Measurements from ENCODE around the gene ATP2B1. TPM values are rescaled to one million over a fixed set of nuclear protein-coding genes. Genes with fewer than 3 reads are reported as not detected.

Gene ATP2B1
- total and polyA plus RNA-seq, 2 donors (not counting 3 experiments of a cell fraction or from before 2014, with no cell fraction given), result 6.4 to 28.0 TPM

GRCh38 chr12:89673603-89674002 is 35.0 kb downstream of the ATP2B1 start:
- no peak overlapping the region for H3K4me2 ChIP-seq (ENCODE audit: insufficient read depth, low read length)
- H3K27ac ChIP-seq (ENCODE audit: insufficient read depth, low read depth, low read length), result no peak overlapping the region
- H3K9me3 ChIP-seq (replicated peaks; ENCODE audit: control insufficient read depth, insufficient read depth, low read length), result no peaks in the 10 kb centered on the region
- FAIRE-seq (no peak), DNase-seq (ENCODE audit: low read depth, low spot score) (no peak)
- peaks cover 3% of the 10 kb centered on the region for H3K79me2 ChIP-seq (ENCODE audit: control insufficient read depth, insufficient read depth, low read length)
- no peak overlapping the region for H3K4me3 ChIP-seq (replicated peaks in 1 of 3; ENCODE audit: insufficient read depth in 1 of 3, low read depth in 1 of 3, low read length in 3 of 3)
- no peak overlapping the region for H3K9ac ChIP-seq (replicated peaks; ENCODE audit: extremely low read depth, insufficient read depth, low read length)
- ChIA-PET CTCF (interaction anchor here (0.9 kb wide), 1 partner anchor 8 kb away, joined by 3 read pairs; no protein-coding TSS in a partner anchor), POLR2A (no interaction called here)
- no peaks in the 10 kb centered on the region for H3K9me1 ChIP-seq (replicated peaks; ENCODE audit: control insufficient read depth, extremely low read depth, insufficient read depth, low read length)
- intact Hi-C loops (cut with micrococcal nuclease) (no loop called here), dilution Hi-C loops (cut with MboI; ENCODE audit: extremely low pct_ligation_motif_present, low sequenced_read_pairs) (no loop called here)
- H3K27me3 ChIP-seq (ENCODE audit: control insufficient read depth in 2 of 2, insufficient read depth in 2 of 2, low read length in 2 of 2), result no peaks in the 10 kb centered on the region
- no peaks in the 10 kb centered on the region for H3K36me3 ChIP-seq (ENCODE audit: control insufficient read depth in 2 of 2, extremely low read depth in 1 of 2, insufficient read depth in 2 of 2, low read length in 2 of 2)
- H2AFZ ChIP-seq (ENCODE audit: low read depth, low read length), result no peak overlapping the region
- no peak for TF ChIP-seq POLR2A (IDR thresholded peaks at IDR 0.05; ENCODE audit: low read depth, low read length)
- TF ChIP-seq EZH2 (IDR thresholded peaks at IDR 0.05; ENCODE audit: borderline replicate concordance, low read depth, low read length, severe bottlenecking), result no peak
- no peak for TF ChIP-seq JUN (IDR thresholded peaks at IDR 0.05; ENCODE audit: borderline replicate concordance, insufficient read depth, insufficient read length, low read depth)
- TF ChIP-seq MAX (IDR thresholded peaks at IDR 0.05; ENCODE audit: insufficient read depth, insufficient read length), result no peak
- TF ChIP-seq POLR2AphosphoS5 (IDR thresholded peaks at IDR 0.05; ENCODE audit: insufficient read depth, low read depth, low read length), result no peak
- TF ChIP-seq MYC (IDR thresholded peaks at IDR 0.05; ENCODE audit: low read depth, low read length), result no peak
- no peak for TF ChIP-seq FOS (IDR thresholded peaks at IDR 0.05; ENCODE audit: borderline replicate concordance, insufficient read depth, low read length)
- H4K20me1 ChIP-seq (replicated peaks; ENCODE audit: control insufficient read depth, extremely low read depth, insufficient read depth, low read length), result no peaks in the 10 kb centered on the region
- BruUV-seq (replicated peaks), result no TSS peak
- no peaks in the 10 kb centered on the region for H3K4me1 ChIP-seq (ENCODE audit: control insufficient read depth, extremely low read depth, insufficient read depth, low read length)

DNA sequence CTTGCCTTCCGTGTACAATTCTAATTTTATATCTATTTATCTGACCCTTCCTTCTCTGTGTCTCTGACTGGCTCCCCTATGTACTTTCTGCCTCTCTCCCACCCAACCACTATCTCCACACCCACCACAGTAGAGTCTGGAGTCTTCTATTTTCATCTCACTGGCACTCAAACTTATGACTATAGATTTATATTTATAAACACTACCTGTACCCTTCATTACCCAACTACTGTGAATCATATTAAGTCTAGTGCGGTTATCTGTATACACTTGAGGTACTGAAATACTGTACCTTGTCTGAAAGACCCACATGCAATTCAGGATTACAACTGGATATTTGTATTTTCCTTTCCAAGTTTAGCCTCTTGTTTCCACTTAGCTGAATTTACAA is 36.1 kb downstream of the ATP2B1 start:
- H3K4me3 ChIP-seq (replicated peaks in 1 of 3; ENCODE audit: insufficient read depth in 1 of 3, low read depth in 1 of 3, low read length in 3 of 3), result no peak overlapping the region
- H3K36me3 ChIP-seq (ENCODE audit: control insufficient read depth in 2 of 2, extremely low read depth in 1 of 2, insufficient read depth in 2 of 2, low read length in 2 of 2), result no peaks in the 10 kb centered on the region
- H3K4me1 ChIP-seq (ENCODE audit: control insufficient read depth, extremely low read depth, insufficient read depth, low read length), result no peaks in the 10 kb centered on the region
- POLR2A ChIA-PET, result no interaction called here
- no peaks in the 10 kb centered on the region for H3K27me3 ChIP-seq (ENCODE audit: control insufficient read depth in 2 of 2, insufficient read depth in 2 of 2, low read length in 2 of 2)
- no peaks in the 10 kb centered on the region for H3K9me1 ChIP-seq (replicated peaks; ENCODE audit: control insufficient read depth, extremely low read depth, insufficient read depth, low read length)
- H4K20me1 ChIP-seq (replicated peaks; ENCODE audit: control insufficient read depth, extremely low read depth, insufficient read depth, low read length), result no peaks in the 10 kb centered on the region
- no peak for DNase-seq (ENCODE audit: low read depth, low spot score)
- CTCF ChIA-PET, result no interaction called here
- H3K27ac ChIP-seq (ENCODE audit: insufficient read depth, low read depth, low read length), result no peak overlapping the region
- H3K79me2 ChIP-seq (ENCODE audit: control insufficient read depth, insufficient read depth, low read length), result peaks cover 3% of the 10 kb centered on the region
- intact Hi-C loops (cut with micrococcal nuclease) (no loop called here), dilution Hi-C loops (cut with MboI; ENCODE audit: extremely low pct_ligation_motif_present, low sequenced_read_pairs) (no loop called here)
- H3K9me3 ChIP-seq (replicated peaks; ENCODE audit: control insufficient read depth, insufficient read depth, low read length), result no peaks in the 10 kb centered on the region
- no peak overlapping the region for H3K9ac ChIP-seq (replicated peaks; ENCODE audit: extremely low read depth, insufficient read depth, low read length)
- no peak for FAIRE-seq
- BruUV-seq (replicated peaks), result no TSS peak
- TF ChIP-seq MYC (IDR thresholded peaks at IDR 0.05; ENCODE audit: low read depth, low read length), result no peak
- TF ChIP-seq POLR2AphosphoS5 (IDR thresholded peaks at IDR 0.05; ENCODE audit: insufficient read depth, low read depth, low read length), result no peak
- no peak for TF ChIP-seq CTCF (IDR thresholded peaks at IDR 0.05; ENCODE audit: extremely low read depth in 1 of 2, insufficient read depth in 1 of 2, low read depth in 1 of 2, low read length in 2 of 2)
- TF ChIP-seq EZH2 (IDR thresholded peaks at IDR 0.05; ENCODE audit: borderline replicate concordance, low read depth, low read length, severe bottlenecking), result no peak
- TF ChIP-seq MAX (IDR thresholded peaks at IDR 0.05; ENCODE audit: insufficient read depth, insufficient read length), result no peak
- TF ChIP-seq JUN (IDR thresholded peaks at IDR 0.05; ENCODE audit: borderline replicate concordance, insufficient read depth, insufficient read length, low read depth), result no peak
- no peak for TF ChIP-seq FOS (IDR thresholded peaks at IDR 0.05; ENCODE audit: borderline replicate concordance, insufficient read depth, low read length)
- no peak for TF ChIP-seq GATA2 (IDR thresholded peaks at IDR 0.05; ENCODE audit: insufficient read depth, insufficient read length, low read depth, low read length)
- no peak for TF ChIP-seq POLR2A (IDR thresholded peaks at IDR 0.05; ENCODE audit: low read depth, low read length)
- H2AFZ ChIP-seq (ENCODE audit: low read depth, low read length), result no peak overlapping the region
- no peak overlapping the region for H3K4me2 ChIP-seq (ENCODE audit: insufficient read depth, low read length)

All from endothelial cell of umbilical vein (primary cell).